Upper lobe of left lung (tissue), 6 donors: Measurements from ENCODE around the gene MMGT1. TPM values are rescaled to one million over a fixed set of nuclear protein-coding genes. Genes with fewer than 3 reads are reported as not detected.
A peak's percentile ranks its signal among the peaks of the same experiment; 100 is the strongest.

ENCODE experiments used
- ATAC-seq, 2 donors: fragments of 200-7000 bp; cut with Tn5 transposase; one replicate each; pipeline ENCODE4 v1.9.1; 2022; ENCODE audit warnings: mild to moderate bottlenecking in 2 of 2, moderate library complexity in 2 of 2; ENCODE audit not compliant: low FRiP score in 2 of 2
- DNase-seq, 2 donors: peaks; one replicate each; pipeline ENCODE4 v3.0.0-alpha.2; 2019 to 2020
- H3K27ac ChIP-seq, 4 donors: fragments of 200-600 bp; sonication (generic); one replicate each; pipeline ENCODE4 v1.5.1; 2016 to 2019
- H3K27me3 ChIP-seq, 4 donors: fragments of 200-600 bp; sonication (generic); one replicate each; pipeline ENCODE4 v1.5.1; 2017 to 2019
- H3K36me3 ChIP-seq, 4 donors: fragments of 200-600 bp; sonication (generic); one replicate each; pipeline ENCODE4 v1.5.1; 2016 to 2019
- H3K4me1 ChIP-seq, 4 donors: fragments of 200-600 bp; sonication (generic); one replicate each; pipeline ENCODE4 v1.5.1; 2018 to 2019
- H3K4me3 ChIP-seq, 4 donors: fragments of 200-600 bp; sonication (generic); one replicate each; pipeline ENCODE4 v1.5.1; 2017 to 2019; ENCODE audit warnings: mild to moderate bottlenecking in 2 of 4, moderate library complexity in 1 of 4
- H3K9me3 ChIP-seq, 4 donors: fragments of 200-600 bp; sonication (generic); one replicate each; pipeline ENCODE4 v1.5.1; 2018 to 2019
- CTCF ChIP-seq, 6 experiments: fragments of 450-650 bp in 4 of 6; fragments of 200-600 bp in 2 of 6; sonication (generic) in 2 of 6; IDR thresholded peaks; one replicate each; pipeline ENCODE4 v1.5.1; 2016 to 2019; ENCODE audit warnings: antibody characterized with exemption in 6 of 6
- EP300 ChIP-seq, 4 donors: sonication (generic); formaldehyde crosslinking; IDR thresholded peaks; one replicate each; pipeline ENCODE4 v1.5.1; 2017; ENCODE audit warnings: antibody characterized with exemption in 4 of 4, control low read depth in 2 of 4
- POLR2A ChIP-seq, 4 donors: fragments of 450-650 bp; IDR thresholded peaks; one replicate each; pipeline ENCODE4 v1.5.1; 2016 to 2017; ENCODE audit warnings: antibody characterized with exemption in 4 of 4, mild to moderate bottlenecking in 2 of 4
- POLR2AphosphoS5 ChIP-seq, 2 donors: sonication (generic); formaldehyde crosslinking; IDR thresholded peaks; one replicate each; pipeline ENCODE4 v1.5.1; 2017; ENCODE audit warnings: antibody characterized with exemption in 2 of 2
- WGBS, 2 donors: methylation state at CpG; one replicate each; pipeline ENCODE4 v1.1.5; 2017 to 2018; 5-methylcytosine and 5-hydroxymethylcytosine counted together
- total RNA-seq, 6 donors: library from RNA; depleted of rRNA in 4 of 6; stranded (reverse); fragments of >200 nt in 4 of 6; gene quantifications; one replicate each; pipeline versions ENCODE4 v1.1.0 to v1.2.1, GENCODE V29; 2016 to 2021
- donor health status: DM: no; HTN: no; CAD: no; lungs with moderate emphysema.
- donor health status: DM: no; HTN: yes; CAD: no; lungs with severe emphysema.

MMGT1 gene
- total RNA-seq, 6 donors from 2014 or later = 7.2 to 32.2 (median 24.9) TPM

- H3K9me3 ChIP-seq = no peaks in the 10 kb centered on the region
- no peak overlapping the region for H3K4me3 ChIP-seq
- H3K27me3 ChIP-seq = no peaks in the 10 kb centered on the region
- H3K27ac ChIP-seq = no peak overlapping the region
- DNase-seq (no peak), ATAC-seq (no peak)
- no peak for TF ChIP-seq EP300 (IDR thresholded peaks at IDR 0.05)
- no peak for TF ChIP-seq CTCF (IDR thresholded peaks at IDR 0.05)
- TF ChIP-seq POLR2A (IDR thresholded peaks at IDR 0.05) = no peak
- TF ChIP-seq POLR2AphosphoS5 (IDR thresholded peaks at IDR 0.05) = no peak
- WGBS, 2 donors = 72 to 75% methylated on average over 4 of the region's 4 CpGs
- peaks cover 2 to 5% (median 3%) of the 10 kb centered on the region in 4 donors for H3K4me1 ChIP-seq
- no peaks in the 10 kb centered on the region for H3K36me3 ChIP-seq
Observed at GRCh38 chrX:135977611-135978010, 3.8 kb upstream of the MMGT1 start.

- WGBS, 2 donors = 89 to 92% methylated on average over 1 of the region's 1 CpG
- DNase-seq (no peak), ATAC-seq (no peak)
- Histone ChIP-seq H3K27me3 (no peaks in the 10 kb centered on the region), H3K9me3 (no peaks in the 10 kb centered on the region), H3K4me3 (no peak overlapping the region), H3K4me1 (peaks cover 6 to 18% (median 8%) of the 10 kb centered on the region in 4 donors), H3K36me3 (no peaks in the 10 kb centered on the region), H3K27ac (no peak overlapping the region)
- TF ChIP-seq POLR2AphosphoS5 (IDR thresholded peaks at IDR 0.05) (no peak), POLR2A (IDR thresholded peaks at IDR 0.05) (no peak), CTCF (IDR thresholded peaks at IDR 0.05) (no peak), EP300 (IDR thresholded peaks at IDR 0.05) (no peak)
Observed at GRCh38 chrX:135975421-135975820, 1.6 kb upstream of the MMGT1 start.

GRCh38 chrX:135974279-135974856, 580 bp upstream of the MMGT1 start:
- peak; percentile 75 to 85 for ATAC-seq
- no peaks in the 10 kb centered on the region for H3K27me3 ChIP-seq
- H3K36me3 ChIP-seq = no peaks in the 10 kb centered on the region
- peak overlapping the region in 3 of 4 donors; percentile 38 to 48 (median 45) for H3K4me3 ChIP-seq
- H3K27ac ChIP-seq = peak overlapping the region; percentile 12 to 90 (median 52)
- peak; percentile 75 to 91 for DNase-seq
- peaks cover 6 to 18% (median 8%) of the 10 kb centered on the region in 4 donors for H3K4me1 ChIP-seq
- no peaks in the 10 kb centered on the region for H3K9me3 ChIP-seq
- WGBS, 2 donors = 1 to 43% methylated on average over 8 to 9 of the region's 32 CpGs
- TF ChIP-seq POLR2AphosphoS5 (IDR thresholded peaks at IDR 0.05) (no peak), POLR2A (IDR thresholded peaks at IDR 0.05) (no peak), CTCF (IDR thresholded peaks at IDR 0.05) (no peak), EP300 (IDR thresholded peaks at IDR 0.05) (no peak)

- DNase-seq (peak in 1 of 2 donors; percentile 36), ATAC-seq (peak; percentile 47 to 56)
- 2 to 34% methylated on average over 5 to 10 of the region's 10 CpGs for WGBS, 2 donors
Observed at GRCh38 chrX:135973025-135973547, 702 bp downstream of the MMGT1 start.

More at GRCh38 chrX:135973025-135973547, 702 bp downstream of the MMGT1 start:
- TF ChIP-seq POLR2AphosphoS5 (IDR thresholded peaks at IDR 0.05) (no peak), CTCF (IDR thresholded peaks at IDR 0.05) (no peak), EP300 (IDR thresholded peaks at IDR 0.05) (no peak), POLR2A (IDR thresholded peaks at IDR 0.05) (no peak)
- H3K9me3 ChIP-seq = no peaks in the 10 kb centered on the region
- peak overlapping the region; percentile 52 to 75 (median 60) for H3K4me3 ChIP-seq
- peak overlapping the region; percentile 90 to 92 (median 92) for H3K27ac ChIP-seq
- peaks cover 6 to 18% (median 8%) of the 10 kb centered on the region in 4 donors for H3K4me1 ChIP-seq
- no peaks in the 10 kb centered on the region for H3K36me3 ChIP-seq
- no peaks in the 10 kb centered on the region for H3K27me3 ChIP-seq
